ENCODE measurements around the gene PRKCQ.

Gene PRKCQ

DNA sequence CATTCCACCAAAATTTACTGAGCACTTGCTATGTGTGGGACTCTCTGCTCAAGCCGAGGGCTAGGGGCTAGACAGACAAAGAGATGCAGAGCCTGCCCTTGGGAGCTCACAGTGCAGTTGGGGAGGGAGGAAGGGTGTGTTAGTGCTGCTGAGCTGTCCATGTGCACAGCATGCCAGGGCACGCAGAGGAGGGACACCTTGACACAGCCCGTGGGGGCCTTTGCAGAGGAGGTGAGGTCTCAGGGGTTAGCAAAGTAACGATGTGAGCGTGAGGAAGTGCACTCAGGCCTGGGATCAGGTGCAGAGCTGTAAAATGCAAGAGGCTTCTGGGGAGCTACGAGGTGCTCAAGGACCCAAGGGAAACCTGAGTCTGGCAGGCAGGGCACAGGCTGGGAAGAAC, 16.3 kb downstream of the PRKCQ start:
- no peak overlapping the region for H3K4me3 ChIP-seq (ENCODE audit: low read depth, low read length)
- ChIA-PET POLR2A (no interaction called here), CTCF (no interaction called here)
- no peak for DNase-seq (ENCODE audit: low read depth, low spot score)
- TF ChIP-seq, protein P1, sequence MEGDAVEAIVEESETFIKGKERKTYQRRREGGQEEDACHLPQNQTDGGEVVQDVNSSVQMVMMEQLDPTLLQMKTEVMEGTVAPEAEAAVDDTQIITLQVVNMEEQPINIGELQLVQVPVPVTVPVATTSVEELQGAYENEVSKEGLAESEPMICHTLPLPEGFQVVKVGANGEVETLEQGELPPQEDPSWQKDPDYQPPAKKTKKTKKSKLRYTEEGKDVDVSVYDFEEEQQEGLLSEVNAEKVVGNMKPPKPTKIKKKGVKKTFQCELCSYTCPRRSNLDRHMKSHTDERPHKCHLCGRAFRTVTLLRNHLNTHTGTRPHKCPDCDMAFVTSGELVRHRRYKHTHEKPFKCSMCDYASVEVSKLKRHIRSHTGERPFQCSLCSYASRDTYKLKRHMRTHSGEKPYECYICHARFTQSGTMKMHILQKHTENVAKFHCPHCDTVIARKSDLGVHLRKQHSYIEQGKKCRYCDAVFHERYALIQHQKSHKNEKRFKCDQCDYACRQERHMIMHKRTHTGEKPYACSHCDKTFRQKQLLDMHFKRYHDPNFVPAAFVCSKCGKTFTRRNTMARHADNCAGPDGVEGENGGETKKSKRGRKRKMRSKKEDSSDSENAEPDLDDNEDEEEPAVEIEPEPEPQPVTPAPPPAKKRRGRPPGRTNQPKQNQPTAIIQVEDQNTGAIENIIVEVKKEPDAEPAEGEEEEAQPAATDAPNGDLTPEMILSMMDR (IDR thresholded peaks at IDR 0.05; ENCODE audit: insufficient read depth, low read length, missing control alignments): no peak

DNA sequence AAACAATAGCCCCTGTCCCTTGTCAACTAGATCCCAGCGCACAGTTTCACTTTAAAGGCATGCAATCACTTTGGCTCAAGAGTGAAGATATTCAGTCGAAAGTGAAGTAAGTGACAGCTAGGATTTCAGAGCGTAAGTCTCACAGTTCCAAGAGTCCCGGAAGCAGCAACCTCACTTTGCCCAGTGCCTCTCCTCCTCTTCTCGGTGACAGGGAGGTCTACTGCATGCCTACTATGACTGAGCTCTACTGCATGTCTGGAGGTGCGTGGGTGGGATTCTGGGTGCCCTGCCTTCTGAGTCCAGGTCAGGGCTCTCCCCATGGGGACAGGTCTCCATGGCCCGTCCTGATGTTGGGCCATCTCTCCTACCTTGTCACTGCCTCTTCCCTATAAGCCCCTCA, 17.0 kb downstream of the PRKCQ start:
- TF ChIP-seq, protein P1 (IDR thresholded peaks at IDR 0.05; ENCODE audit: insufficient read depth, low read length, missing control alignments): no peak
- no peak overlapping the region for H3K4me3 ChIP-seq (ENCODE audit: low read depth, low read length)
- CTCF ChIA-PET: no interaction called here
- POLR2A ChIA-PET: no interaction called here
- DNase-seq (ENCODE audit: low read depth, low spot score): no peak

DNA sequence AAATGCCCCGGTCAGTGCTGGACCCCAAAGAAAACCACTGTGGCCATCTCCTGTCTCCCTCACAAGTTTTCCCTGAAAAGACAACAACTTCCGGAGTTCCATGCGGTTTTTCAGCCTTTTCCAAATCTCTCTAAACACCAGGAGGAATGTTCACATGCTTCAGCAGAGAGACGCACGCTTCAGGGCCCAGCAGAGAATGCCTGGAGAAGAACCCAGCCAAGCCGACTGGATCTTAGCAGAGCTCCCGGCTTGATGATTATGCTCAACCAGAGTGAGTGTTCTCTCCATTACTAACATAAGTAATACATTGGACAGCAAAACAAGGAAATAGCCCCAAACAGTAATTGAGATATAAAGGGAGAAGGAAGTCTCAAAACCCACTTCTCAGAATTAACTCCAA, 17.9 kb downstream of the PRKCQ start:
- POLR2A ChIA-PET: no interaction called here
- TF ChIP-seq, protein P1 (IDR thresholded peaks at IDR 0.05; ENCODE audit: insufficient read depth, low read length, missing control alignments): no peak
- DNase-seq (ENCODE audit: low read depth, low spot score): no peak
- H3K4me3 ChIP-seq (ENCODE audit: low read depth, low read length): no peak overlapping the region
- CTCF ChIA-PET: interaction anchor here (1.5 kb wide), 1 partner anchor 18 kb away, joined by 3 read pairs; no protein-coding TSS in a partner anchor

DNA sequence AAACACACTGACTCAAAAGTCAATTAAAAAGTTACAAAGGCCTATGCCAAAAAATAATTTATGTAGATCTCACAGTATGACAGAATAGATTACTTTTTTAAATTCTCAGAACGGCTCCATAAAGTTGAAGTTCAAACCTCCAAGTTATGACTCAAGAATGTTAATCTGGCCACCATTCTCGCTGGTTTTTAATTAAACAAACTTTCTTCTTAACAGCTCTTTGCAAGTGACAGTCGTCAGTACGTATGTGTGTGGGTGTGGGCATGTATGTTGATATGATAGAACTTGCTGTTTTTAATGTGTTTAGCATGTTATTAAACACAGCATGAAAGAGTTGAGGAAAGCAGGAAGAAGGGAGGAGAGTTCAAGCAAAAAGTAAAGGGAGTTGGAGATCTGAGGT, 18.5 kb downstream of the PRKCQ start:
- ChIA-PET POLR2A (no interaction called here), CTCF (interaction anchor here (1.5 kb wide), 1 partner anchor 19 kb away, joined by 3 read pairs; no protein-coding TSS in a partner anchor)
- H3K4me3 ChIP-seq (ENCODE audit: low read depth, low read length): no peak overlapping the region
- DNase-seq (ENCODE audit: low read depth, low spot score): no peak
- TF ChIP-seq, protein P1 (IDR thresholded peaks at IDR 0.05; ENCODE audit: insufficient read depth, low read length, missing control alignments): no peak

DNA sequence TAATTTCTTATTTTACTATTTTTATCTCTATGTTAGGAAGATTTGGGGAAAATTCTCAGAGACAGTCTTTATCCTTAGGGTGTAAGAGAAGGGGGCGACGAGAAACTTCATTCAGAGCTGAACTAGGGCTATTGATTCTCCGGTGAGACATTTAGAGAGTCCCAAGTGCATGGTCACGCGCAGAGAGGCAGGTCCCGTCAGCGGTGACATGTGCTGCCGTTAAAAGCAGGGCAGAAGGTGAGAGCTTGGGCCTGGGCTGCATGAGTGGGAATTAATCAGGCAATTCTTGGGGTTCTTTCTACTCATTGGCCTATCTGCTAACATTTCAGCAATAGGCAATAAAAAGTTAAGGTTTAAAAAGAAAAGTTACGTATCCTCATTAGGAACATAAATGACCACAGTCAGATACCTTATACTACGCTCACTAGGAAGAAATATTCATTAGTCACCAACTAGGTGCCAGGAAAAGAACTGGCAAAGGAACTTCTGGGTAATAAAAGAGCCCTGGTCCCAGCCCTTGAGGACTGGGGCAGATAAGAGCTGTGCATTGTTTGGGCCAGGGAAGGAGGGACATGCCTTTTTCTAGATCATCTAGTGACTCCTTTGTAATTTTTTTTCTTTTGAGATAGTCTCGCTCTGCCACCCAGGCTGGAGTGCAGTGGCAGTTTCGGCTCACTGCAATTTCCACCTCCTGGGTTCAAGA, 21.2 kb downstream of the PRKCQ start:
- no peak for DNase-seq (ENCODE audit: low read depth, low spot score)
- POLR2A ChIA-PET: no interaction called here
- no peak overlapping the region for H3K4me3 ChIP-seq (ENCODE audit: low read depth, low read length)
- TF ChIP-seq, protein P1 (IDR thresholded peaks at IDR 0.05; ENCODE audit: insufficient read depth, low read length, missing control alignments): no peak
- CTCF ChIA-PET: no interaction called here

DNA sequence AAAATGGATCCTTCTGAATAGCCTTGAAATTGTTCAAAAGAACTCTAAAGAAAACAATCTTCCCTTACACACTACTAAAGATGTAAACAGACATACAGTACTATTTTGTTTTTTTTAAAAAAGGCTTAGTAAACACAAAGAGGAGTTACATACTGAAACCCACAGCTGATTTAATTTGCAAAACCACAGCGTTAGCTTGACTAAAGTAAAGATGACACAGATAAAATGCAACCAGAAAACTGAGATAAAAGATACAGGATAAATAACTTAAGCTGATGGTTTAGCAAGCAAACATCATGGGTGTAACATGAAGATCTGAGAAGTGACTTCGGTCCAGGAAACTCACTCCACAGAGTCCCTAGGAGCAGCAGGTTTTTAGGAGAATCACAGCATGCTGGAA, 21.8 kb downstream of the PRKCQ start:
- TF ChIP-seq, protein P1 (IDR thresholded peaks at IDR 0.05; ENCODE audit: insufficient read depth, low read length, missing control alignments): no peak
- ChIA-PET POLR2A (no interaction called here), CTCF (no interaction called here)
- DNase-seq (ENCODE audit: low read depth, low spot score): no peak
- no peak overlapping the region for H3K4me3 ChIP-seq (ENCODE audit: low read depth, low read length)
